Kidney (tissue), 14 donors: ENCODE measurements around the gene PDE6B. TPM values are rescaled to one million over a fixed set of nuclear protein-coding genes. Genes with fewer than 3 reads are reported as not detected.

Source experiments
- DNase-seq, 5 donors: peaks; one replicate each; pipeline ENCODE4 v3.0.0-alpha.2; 2013 to 2020
- FAIRE-seq: peaks from 2 replicates; lab custom pipeline; 2012; peaks lifted over from hg19 to GRCh38; lab: Jason Lieb, UNC
- H3K27ac ChIP-seq, 2 donors: one replicate each; pipeline ENCODE4 v1.7.0; 2013; ENCODE audit warnings: low read depth in 2 of 2, low read length in 2 of 2, inconsistent platforms in 1 of 2
- H3K27me3 ChIP-seq: one replicate; pipeline ENCODE4 v1.7.1; 2013; ENCODE audit warnings: low read length, inconsistent platforms; ENCODE audit not compliant: control insufficient read depth, insufficient read depth
- H3K36me3 ChIP-seq, 3 donors: one replicate each; pipeline versions ENCODE4 v1.7.0 to v1.7.1; 2013; ENCODE audit warnings: low read length in 3 of 3, control low read depth in 1 of 3, inconsistent platforms in 1 of 3; ENCODE audit not compliant: insufficient read depth in 3 of 3, control insufficient read depth in 2 of 3
- H3K4me1 ChIP-seq, 3 donors: one replicate each; pipeline versions ENCODE4 v1.7.0 to v1.7.1; 2013; ENCODE audit warnings: low read length in 3 of 3, inconsistent platforms in 1 of 3, low read depth in 1 of 3; ENCODE audit not compliant: control insufficient read depth in 2 of 3, insufficient read depth in 2 of 3
- H3K4me3 ChIP-seq, 3 donors: one replicate each; pipeline versions ENCODE4 v1.7.0 to v1.8.1; 2013; ENCODE audit warnings: low read length in 3 of 3, control low read depth in 1 of 3, inconsistent platforms in 1 of 3
- H3K9ac ChIP-seq, 3 donors: one replicate each; pipeline versions ENCODE4 v1.7.0 to v1.7.1; 2013; ENCODE audit warnings: low read length in 3 of 3, control low read depth in 1 of 3, inconsistent platforms in 1 of 3
- H3K9me3 ChIP-seq, 3 donors: one replicate each; pipeline versions ENCODE4 v1.7.0 to v1.7.1; 2013; ENCODE audit warnings: low read length in 3 of 3, control low read depth in 1 of 3, inconsistent platforms in 1 of 3; ENCODE audit not compliant: control insufficient read depth in 2 of 3, insufficient read depth in 1 of 3
- CTCF ChIP-seq: IDR thresholded peaks from 3 replicates; pipeline ENCODE4 v1.5.1; 2012; ENCODE audit warnings: mild to moderate bottlenecking, moderate library complexity, borderline replicate concordance; ENCODE audit not compliant: insufficient read depth; ENCODE audit errors: extremely low read depth
- intact Hi-C: fragments of 100-400 bp; cut with DNase I; formaldehyde crosslinking; loops from one replicate; pipeline ENCODE4 v1.11.1; 2022
- polyA plus RNA-seq: library from polyadenylated mRNA; stranded (reverse); fragments of 350-450 nt; fragmentation: Illumina TruSeq; extraction: RNeasy Lipid Tissue Mini Kit (QIAGEN cat#74804); gene quantifications from one replicate; pipeline ENCODE4 v1.2.3, GENCODE V29; 2014; ENCODE audit warnings: low read depth, low replicate concordance; ENCODE audit not compliant: insufficient read depth
- total RNA-seq: library from RNA; stranded (reverse); fragmentation: NEBNext Ultra II Directional; extraction: Animal tissue kit (Norgen Biotek cat#: 25700); gene quantifications from one replicate; pipeline ENCODE4 v1.2.1, GENCODE V29; 2021
- donor health status: control.
- donor health status: control.
- donor health status: control.
- donor health status: control.
- donor health status: control.
- donor health status: DM: yes; HTN: yes; CAD: no.
- donor health status: Normal renal cell carcinoma (clear cell type).

PDE6B gene
- total and polyA plus RNA-seq, 2 donors from 2014 or later, result 10.7 to 10.8 TPM

DNA sequence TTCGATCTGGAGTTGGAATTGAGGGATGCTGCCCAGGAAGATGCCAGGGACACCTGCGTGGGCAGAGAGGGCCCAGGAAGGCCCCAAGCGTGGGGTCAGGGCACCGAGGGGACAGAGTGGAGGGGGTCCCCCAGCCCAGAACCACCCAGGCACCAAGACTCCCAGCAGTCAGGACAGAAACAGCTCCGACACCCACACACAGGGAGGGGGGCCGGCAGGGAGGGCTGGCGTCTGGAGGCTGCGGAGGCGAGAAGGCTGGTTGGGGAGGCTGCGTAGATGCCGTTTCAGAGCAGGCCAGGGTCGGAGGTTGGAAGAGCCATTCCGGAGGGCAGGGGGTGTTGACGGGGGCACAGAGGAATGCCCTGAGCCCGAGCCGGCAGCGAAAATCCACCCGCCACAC lies 25.1 kb downstream of the PDE6B start:
- DNase-seq, result peak in 2 of 5 donors; percentile 52 to 57
- FAIRE-seq, result no peak
- H3K27ac ChIP-seq, result no peak overlapping the region
- H3K4me3 ChIP-seq, result no peak overlapping the region
- no peaks in the 10 kb centered on the region for H3K4me1 ChIP-seq
- H3K9me3 ChIP-seq, result no peaks in the 10 kb centered on the region
- TF ChIP-seq CTCF, result no peak
- intact Hi-C loops, result no loop called here
- no peaks in the 10 kb centered on the region for H3K27me3 ChIP-seq
- H3K36me3 ChIP-seq, result no peaks in the 10 kb centered on the region
- no peak overlapping the region for H3K9ac ChIP-seq

GRCh38 chr4:650951-651883 lies 25.8 kb downstream of the PDE6B start:
- peak in 4 of 5 donors; percentile 61 to 73 (median 66) for DNase-seq
- Histone ChIP-seq H3K27ac (no peak overlapping the region), H3K4me3 (no peak overlapping the region), H3K27me3 (no peaks in the 10 kb centered on the region), H3K4me1 (no peaks in the 10 kb centered on the region), H3K36me3 (no peaks in the 10 kb centered on the region), H3K9ac (no peak overlapping the region), H3K9me3 (no peaks in the 10 kb centered on the region)
- no peak for FAIRE-seq
- intact Hi-C loops, result no loop called here
- no peak for TF ChIP-seq CTCF

- H3K27ac ChIP-seq, result no peak overlapping the region
- H3K4me3 ChIP-seq, result no peak overlapping the region
- no peaks in the 10 kb centered on the region for H3K36me3 ChIP-seq
- H3K27me3 ChIP-seq, result no peaks in the 10 kb centered on the region
- DNase-seq (peak in 2 of 5 donors; percentile 53 to 54), FAIRE-seq (no peak)
- H3K9me3 ChIP-seq, result no peaks in the 10 kb centered on the region
- no peak for TF ChIP-seq CTCF
- no peak overlapping the region for H3K9ac ChIP-seq
- intact Hi-C loops, result no loop called here
- no peaks in the 10 kb centered on the region for H3K4me1 ChIP-seq
These were observed 26.7 kb downstream of the PDE6B start for GRCh38 chr4:651884-652642.
